ENCODE results near the gene CEND1.

GRCh38 chr11:821512-822371, 31.9 kb upstream of the CEND1 start:
- TF ChIP-seq, protein P1, sequence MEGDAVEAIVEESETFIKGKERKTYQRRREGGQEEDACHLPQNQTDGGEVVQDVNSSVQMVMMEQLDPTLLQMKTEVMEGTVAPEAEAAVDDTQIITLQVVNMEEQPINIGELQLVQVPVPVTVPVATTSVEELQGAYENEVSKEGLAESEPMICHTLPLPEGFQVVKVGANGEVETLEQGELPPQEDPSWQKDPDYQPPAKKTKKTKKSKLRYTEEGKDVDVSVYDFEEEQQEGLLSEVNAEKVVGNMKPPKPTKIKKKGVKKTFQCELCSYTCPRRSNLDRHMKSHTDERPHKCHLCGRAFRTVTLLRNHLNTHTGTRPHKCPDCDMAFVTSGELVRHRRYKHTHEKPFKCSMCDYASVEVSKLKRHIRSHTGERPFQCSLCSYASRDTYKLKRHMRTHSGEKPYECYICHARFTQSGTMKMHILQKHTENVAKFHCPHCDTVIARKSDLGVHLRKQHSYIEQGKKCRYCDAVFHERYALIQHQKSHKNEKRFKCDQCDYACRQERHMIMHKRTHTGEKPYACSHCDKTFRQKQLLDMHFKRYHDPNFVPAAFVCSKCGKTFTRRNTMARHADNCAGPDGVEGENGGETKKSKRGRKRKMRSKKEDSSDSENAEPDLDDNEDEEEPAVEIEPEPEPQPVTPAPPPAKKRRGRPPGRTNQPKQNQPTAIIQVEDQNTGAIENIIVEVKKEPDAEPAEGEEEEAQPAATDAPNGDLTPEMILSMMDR (IDR thresholded peaks at IDR 0.05; ENCODE audit: poor library complexity) = no peak
- TF ChIP-seq EZH2 (IDR thresholded peaks at IDR 0.05; ENCODE audit: borderline replicate concordance) (no peak), EZH2phosphoT487 (IDR thresholded peaks at IDR 0.05; ENCODE audit: low read depth, severe bottlenecking, unreplicated experiment) (no peak)

Measured in hepatocyte (in vitro differentiated cells).